GM18520 (cell line): ENCODE measurements around the gene PDE7B.
A peak's percentile ranks its signal among the peaks of the same experiment; 100 is the strongest.

Experiments used
- ATAC-seq: cut with Tn5 transposase; IDR thresholded peaks from one replicate; pipeline ENCODE4 v1.9.1; 2021; ENCODE audit not compliant: unreplicated experiment

The PDE7B gene

GRCh38 chr6:135883536-135883935 lies 32.0 kb downstream of the PDE7B start:
- no peak for ATAC-seq

- no peak for ATAC-seq
Observed at GRCh38 chr6:135884136-135884535, 32.6 kb downstream of the PDE7B start.

- ATAC-seq: no peak
Observed at GRCh38 chr6:135887069-135887468, 35.6 kb downstream of the PDE7B start.

GRCh38 chr6:135888818-135889217 lies 37.3 kb downstream of the PDE7B start:
- no peak for ATAC-seq

- no peak for ATAC-seq
Observed at GRCh38 chr6:135890876-135891275, 39.4 kb downstream of the PDE7B start.

- ATAC-seq: no peak
Observed at GRCh38 chr6:135891710-135892109, 40.2 kb downstream of the PDE7B start.

GRCh38 chr6:135895231-135895911 lies 43.9 kb downstream of the PDE7B start:
- no peak for ATAC-seq

GRCh38 chr6:135897087-135897486 lies 45.6 kb downstream of the PDE7B start:
- ATAC-seq: no peak

- no peak for ATAC-seq
Observed at GRCh38 chr6:135901774-135902524, 50.4 kb downstream of the PDE7B start.

- no peak for ATAC-seq
Observed at GRCh38 chr6:135902756-135903331, 51.3 kb downstream of the PDE7B start.

GRCh38 chr6:135904666-135905065 lies 53.2 kb downstream of the PDE7B start:
- ATAC-seq: no peak

GRCh38 chr6:135905604-135906300 lies 54.3 kb downstream of the PDE7B start:
- ATAC-seq: no peak

GRCh38 chr6:135906542-135906941 lies 55.0 kb downstream of the PDE7B start:
- no peak for ATAC-seq

- no peak for ATAC-seq
Observed at GRCh38 chr6:135906972-135907465, 55.5 kb downstream of the PDE7B start.

GRCh38 chr6:135909737-135910387 lies 58.4 kb downstream of the PDE7B start:
- peak; percentile 65 for ATAC-seq

- ATAC-seq: no peak
Observed at GRCh38 chr6:135910790-135911618, 59.5 kb downstream of the PDE7B start.

- no peak for ATAC-seq
Observed at GRCh38 chr6:135913785-135914184, 62.3 kb downstream of the PDE7B start.

GRCh38 chr6:135919026-135919425 lies 67.5 kb downstream of the PDE7B start:
- no peak for ATAC-seq

- ATAC-seq: no peak
Observed at GRCh38 chr6:135920689-135921088, 69.2 kb downstream of the PDE7B start.

GRCh38 chr6:135921188-135921587 lies 69.7 kb downstream of the PDE7B start:
- no peak for ATAC-seq
